Esophagus squamous epithelium (tissue), 5 donors: ENCODE results near the gene APOLD1. TPM values are rescaled to one million over a fixed set of nuclear protein-coding genes. Genes with fewer than 3 reads are reported as not detected.
A peak's percentile ranks its signal among the peaks of the same experiment; 100 is the strongest.

Source experiments
- DNase-seq: peaks from one replicate; lab custom pipeline; 2025; lab: John Stamatoyannopoulos, UW
- H3K27ac ChIP-seq, 4 donors: fragments of 200-600 bp; sonication (generic); one replicate each; pipeline ENCODE4 v1.5.1; 2016 to 2019; ENCODE audit warnings: mild to moderate bottlenecking in 1 of 4
- H3K27me3 ChIP-seq, 4 donors: fragments of 200-600 bp; sonication (generic); 1 replicate in 3 of 4; 2 replicates in 1 of 4; pipeline versions ENCODE4 v1.5.1 to v1.6.0; 2017 to 2021; ENCODE audit warnings: antibody characterized with exemption in 1 of 4
- H3K36me3 ChIP-seq, 3 donors: fragments of 200-600 bp; sonication (generic); one replicate each; pipeline ENCODE4 v1.5.1; 2016 to 2019
- H3K4me1 ChIP-seq, 3 donors: fragments of 200-600 bp; sonication (generic); one replicate each; pipeline ENCODE4 v1.5.1; 2017 to 2019
- H3K4me3 ChIP-seq, 4 donors: fragments of 200-600 bp; sonication (generic); 1 replicate in 3 of 4; 2 replicates in 1 of 4; pipeline ENCODE4 v1.5.1; 2016 to 2019; ENCODE audit warnings: mild to moderate bottlenecking in 2 of 4, moderate library complexity in 1 of 4
- H3K9me3 ChIP-seq, 3 donors: fragments of 200-600 bp; sonication (generic); one replicate each; pipeline ENCODE4 v1.5.1; 2016 to 2019
- CTCF ChIP-seq, 6 experiments: fragments of 450-650 bp in 4 of 6; fragments of 200-600 bp in 2 of 6; sonication (generic) in 2 of 6; IDR thresholded peaks; one replicate each; pipeline ENCODE4 v1.5.1; 2016 to 2019; ENCODE audit warnings: antibody characterized with exemption in 6 of 6, mild to moderate bottlenecking in 4 of 6, moderate library complexity in 4 of 6
- POLR2A ChIP-seq, 4 donors: fragments of 450-650 bp; IDR thresholded peaks; one replicate each; pipeline ENCODE4 v1.6.1; 2017; ENCODE audit warnings: antibody characterized with exemption in 4 of 4, mild to moderate bottlenecking in 4 of 4, moderate library complexity in 3 of 4
- WGBS, 2 donors: methylation state at CpG; one replicate each; pipeline ENCODE4 v1.1.5; 2018; 5-methylcytosine and 5-hydroxymethylcytosine counted together
- intact Hi-C: fragments of 100-400 bp; cut with DNase I; formaldehyde crosslinking; loops from one replicate; pipeline ENCODE4 v1.15.0; 2022
- total RNA-seq, 4 donors: library from RNA; depleted of rRNA; stranded (reverse); fragments of >200 nt; gene quantifications; one replicate each; pipeline ENCODE4 v1.1.0, GENCODE V29; 2016
- donor health status: DM: yes; HTN: yes; CAD: no.

APOLD1 gene
- total RNA-seq, 4 donors from 2014 or later: 2.5 to 14.1 (median 6.8) TPM

GRCh38 chr12:12812174-12812573 is 26.7 kb downstream of the APOLD1 start:
- H3K36me3 ChIP-seq: peaks cover 0 to 20% (median 0%) of the 10 kb centered on the region in 3 donors
- H3K27me3 ChIP-seq: no peaks in the 10 kb centered on the region
- no peak overlapping the region for H3K4me3 ChIP-seq
- intact Hi-C loops: no loop called here
- H3K4me1 ChIP-seq: peaks cover 19 to 61% (median 39%) of the 10 kb centered on the region in 3 donors
- no peak for DNase-seq
- no peaks in the 10 kb centered on the region for H3K9me3 ChIP-seq
- H3K27ac ChIP-seq: no peak overlapping the region
- 95 to 96% methylated on average over 5 of the region's 5 CpGs for WGBS, 2 donors
- TF ChIP-seq CTCF (IDR thresholded peaks at IDR 0.05) (no peak), POLR2A (IDR thresholded peaks at IDR 0.05) (no peak)

GRCh38 chr12:12812618-12813119 is 27.2 kb downstream of the APOLD1 start:
- peaks cover 0 to 25% (median 0%) of the 10 kb centered on the region in 3 donors for H3K36me3 ChIP-seq
- 60 to 65% methylated on average over 14 of the region's 14 CpGs for WGBS, 2 donors
- peaks cover 14 to 58% (median 34%) of the 10 kb centered on the region in 3 donors for H3K4me1 ChIP-seq
- no peaks in the 10 kb centered on the region for H3K27me3 ChIP-seq
- TF ChIP-seq POLR2A (IDR thresholded peaks at IDR 0.05): no peak
- no peak for TF ChIP-seq CTCF (IDR thresholded peaks at IDR 0.05)
- peak overlapping the region in 2 of 4 donors; percentile 81 to 84 for H3K4me3 ChIP-seq
- no peaks in the 10 kb centered on the region for H3K9me3 ChIP-seq
- DNase-seq: no peak
- peak overlapping the region in 3 of 4 donors; percentile 81 to 86 (median 82) for H3K27ac ChIP-seq
- intact Hi-C loops: no loop called here

- WGBS, 2 donors: 2 to 4% methylated on average over 22 to 31 of the region's 35 CpGs
- DNase-seq: peak; percentile 73
- Histone ChIP-seq H3K27ac (peak within 1 kb of the TSS; percentile 71 to 86 (median 82)), H3K9me3 (no peaks in the 10 kb centered on the region), H3K4me3 (peak within 1 kb of the TSS; percentile 70 to 84 (median 76)), H3K4me1 (peaks cover 6 to 57% (median 27%) of the 10 kb centered on the region in 3 donors), H3K36me3 (peaks cover 0 to 33% (median 0%) of the 10 kb centered on the region in 3 donors), H3K27me3 (no peaks in the 10 kb centered on the region)
- intact Hi-C loops: no loop called here
- TF ChIP-seq POLR2A (IDR thresholded peaks at IDR 0.05) (peak in 2 of 4 donors; percentile 45 to 47), CTCF (IDR thresholded peaks at IDR 0.05) (peak; percentile 93 to 99 (median 97))
Observed at GRCh38 chr12:12813120-12814101, 28.0 kb downstream of the APOLD1 start, which contains the start of gene DDX47. DDX47 (plus strand) TSS chr12:12813346; CDS start chr12:12813368, 22 bp downstream.

- H3K36me3 ChIP-seq: peaks cover 0 to 61% (median 12%) of the 10 kb centered on the region in 3 donors
- peaks cover 6 to 68% (median 31%) of the 10 kb centered on the region in 3 donors for H3K4me1 ChIP-seq
- no peaks in the 10 kb centered on the region for H3K9me3 ChIP-seq
- no peak overlapping the region for H3K4me3 ChIP-seq
- TF ChIP-seq POLR2A (IDR thresholded peaks at IDR 0.05) (no peak), CTCF (IDR thresholded peaks at IDR 0.05) (no peak)
- DNase-seq: no peak
- no peak overlapping the region for H3K27ac ChIP-seq
- WGBS, 2 donors: 90% methylated on average over 6 to 7 of the region's 7 CpGs
- intact Hi-C loops: no loop called here
- no peaks in the 10 kb centered on the region for H3K27me3 ChIP-seq
Observed at GRCh38 chr12:12817616-12818015, 32.2 kb downstream of the APOLD1 start.
